Fibroblast of lung (primary cell): ENCODE measurements around the gene GTF2F2.

Experiments used
- CTCF ChIP-seq, 2 donors: IDR thresholded peaks in 1 of 2; conservative IDR thresholded peaks in 1 of 2; 1 replicate in 1 of 2; 2 replicates in 1 of 2; pipeline ENCODE4 v1.5.1; 2011 to 2012; ENCODE audit warnings: low read length in 2 of 2, control low read depth in 1 of 2, inconsistent platforms in 1 of 2, low read depth in 1 of 2, mild to moderate bottlenecking in 1 of 2
- EZH2 ChIP-seq: IDR thresholded peaks from 2 replicates; pipeline ENCODE4 v1.5.1; 2012; ENCODE audit warnings: low read length, control low read depth, mild to moderate bottlenecking; ENCODE audit errors: missing control alignments

DNA sequence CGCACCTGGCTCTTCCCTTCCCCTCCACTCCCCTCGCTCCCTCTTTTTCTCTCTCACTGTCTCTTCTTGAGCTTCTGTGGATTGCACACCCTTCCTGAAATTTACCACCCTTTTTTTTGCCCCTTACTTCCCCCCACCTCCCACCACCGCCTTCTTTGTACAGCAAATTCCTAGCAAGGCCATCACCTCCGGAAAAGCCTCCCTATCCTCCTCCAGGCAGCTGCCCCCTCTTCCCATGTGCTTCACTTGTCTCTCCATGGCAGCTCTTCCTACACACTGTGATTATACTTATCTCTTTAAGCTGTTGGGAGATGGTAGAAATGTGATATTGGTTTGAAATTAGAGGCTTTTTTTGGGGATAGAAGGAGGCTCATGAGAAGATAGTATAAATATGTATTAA, 108.9 kb downstream of the GTF2F2 start:
- TF ChIP-seq CTCF (conservative IDR thresholded peaks at IDR 0.05 in 1 of 2, IDR thresholded peaks at IDR 0.05 in 1 of 2; ENCODE audit: low read depth in 1 of 2, low read length in 2 of 2) (no peak), EZH2 (no peak)
